K562 (cell line): ENCODE measurements around the gene HSPE1. TPM values are rescaled to one million over a fixed set of nuclear protein-coding genes. Genes with fewer than 3 reads are reported as not detected.

Experiments used
- E2F6 ChIP-seq, 2 experiments: IDR thresholded peaks; 2 replicates each; pipeline ENCODE4 v1.6.1; 2011; ENCODE audit warnings: borderline replicate concordance in 1 of 2, control low read depth in 1 of 2, low read depth in 1 of 2, low read length in 1 of 2, mild to moderate bottlenecking in 1 of 2, mixed read lengths in 1 of 2, moderate library complexity in 1 of 2; ENCODE audit not compliant: insufficient read depth in 1 of 2, insufficient read length in 1 of 2, poor library complexity in 1 of 2, severe bottlenecking in 1 of 2; ENCODE audit errors: extremely low read depth in 1 of 2
- HES1 ChIP-seq: fragments of 450-650 bp; IDR thresholded peaks from 2 replicates; pipeline ENCODE4 v1.6.1; 2016; ENCODE audit warnings: low read depth, mild to moderate bottlenecking, moderate library complexity
- MYBL2 ChIP-seq, 2 experiments: fragments of 450-650 bp in 1 of 2; sonication (generic) in 1 of 2; formaldehyde crosslinking in 1 of 2; IDR thresholded peaks; 2 replicates each; pipeline versions ENCODE4 v1.6.1 to v1.8.1; 2017 to 2022; ENCODE audit warnings: borderline replicate concordance in 1 of 2, inconsistent platforms in 1 of 2, low read depth in 1 of 2, mild to moderate bottlenecking in 1 of 2, missing genetic modification reagents in 1 of 2, moderate library complexity in 1 of 2
- POLR3G ChIP-seq: IDR thresholded peaks from 2 replicates; pipeline ENCODE4 v1.6.1; 2011; ENCODE audit not compliant: insufficient read length, insufficient replicate concordance; ENCODE audit errors: extremely low read depth
- ZBTB34 ChIP-seq: fragments of 250-450 bp; sonication (Bioruptor Pico); IDR thresholded peaks from 2 replicates; pipeline ENCODE4 v1.8.0; 2021; ENCODE audit warnings: mild to moderate bottlenecking, moderate library complexity
- polyA plus RNA-seq, 8 experiments: library from polyadenylated mRNA; depleted of rRNA in 4 of 8; stranded (reverse) in 5 of 8; unstranded in 3 of 8; fragments of >200 nt; fragmentation: Nextera tagmentation in 2 of 8; fragmentation: Illumina TruSeq in 1 of 8; extraction: Ambion mirVana in 2 of 8; extraction: Trizol in 1 of 8; gene quantifications; 2 replicates each; pipeline versions ENCODE4 v1.2.1 to v1.2.3, GENCODE V29; 2011 to 2014; ENCODE audit warnings: inconsistent platforms in 1 of 8, missing spikeins in 1 of 8
- total RNA-seq, 7 experiments: library from RNA; depleted of rRNA in 6 of 7; stranded (reverse); fragments of >200 nt in 6 of 7; fragmentation: Illumina TruSeq in 2 of 7; extraction: Trizol in 2 of 7; gene quantifications; 2 replicates each; pipeline versions ENCODE4 v1.2.1 to v1.2.3, GENCODE V29; 2011 to 2021; ENCODE audit warnings: low replicate concordance in 1 of 7

The HSPE1 gene
- total and polyA plus RNA-seq, 9 of the 15 experiments (the other 6 are each of a cell fraction or from before 2014, with no cell fraction given): 223 to 1,007 (median 612) TPM

- no peak for TF ChIP-seq ZBTB34 (CRISPR knock-in tag)
- TF ChIP-seq MYBL2 (IDR thresholded peaks at IDR 0.05; ENCODE audit: low read depth): no peak
- TF ChIP-seq MYBL2 (CRISPR knock-in tag; IDR thresholded peaks at IDR 0.05; ENCODE audit: borderline replicate concordance): no peak
- TF ChIP-seq E2F6 (IDR thresholded peaks at IDR 0.05; ENCODE audit: borderline replicate concordance in 1 of 2, extremely low read depth in 1 of 2, insufficient read depth in 1 of 2, insufficient read length in 1 of 2, low read depth in 1 of 2, low read length in 1 of 2, poor library complexity in 1 of 2, severe bottlenecking in 1 of 2): no peak
- no peak for TF ChIP-seq HES1
- no peak for TF ChIP-seq POLR3G
Measured at GRCh38 chr2:197452754-197453122, 47.4 kb upstream of the HSPE1 start (continued).
